Lung (tissue), 12 donors: Measurements from ENCODE around the gene CCT5. TPM values are rescaled to one million over a fixed set of nuclear protein-coding genes. Genes with fewer than 3 reads are reported as not detected.

Experiments used
- ATAC-seq: fragments of 200-7000 bp; cut with Tn5 transposase; one replicate; pipeline ENCODE4 v1.9.1; 2020; ENCODE audit warnings: moderate number of reproducible peaks; ENCODE audit not compliant: insufficient read depth, low FRiP score
- DNase-seq, 3 donors: peaks; one replicate each; pipeline ENCODE4 v3.0.0-alpha.2; 2013 to 2017
- H3K27ac ChIP-seq, 2 donors: one replicate each; pipeline ENCODE4 v1.5.1; 2013; ENCODE audit warnings: mild to moderate bottlenecking in 2 of 2, moderate library complexity in 2 of 2, control low read depth in 1 of 2, inconsistent platforms in 1 of 2, low read depth in 1 of 2, low read length in 1 of 2
- H3K27me3 ChIP-seq, 3 donors: one replicate each; pipeline ENCODE4 v1.5.1; 2013; ENCODE audit warnings: low read length in 2 of 3; ENCODE audit not compliant: control insufficient read depth in 3 of 3, insufficient read depth in 3 of 3
- H3K36me3 ChIP-seq, 4 donors: one replicate each; pipeline ENCODE4 v1.5.1; 2013; ENCODE audit warnings: low read length in 4 of 4, mild to moderate bottlenecking in 1 of 4, moderate library complexity in 1 of 4; ENCODE audit not compliant: control insufficient read depth in 4 of 4, insufficient read depth in 4 of 4
- H3K4me1 ChIP-seq, 5 donors: one replicate each; pipeline ENCODE4 v1.5.1; 2013; ENCODE audit warnings: low read length in 5 of 5, mild to moderate bottlenecking in 2 of 5, moderate library complexity in 1 of 5; ENCODE audit not compliant: control insufficient read depth in 5 of 5, insufficient read depth in 5 of 5
- H3K4me3 ChIP-seq: one replicate; pipeline ENCODE4 v1.5.1; 2013; ENCODE audit warnings: mild to moderate bottlenecking, control low read depth, moderate library complexity
- H3K9ac ChIP-seq, 2 donors: one replicate each; pipeline ENCODE4 v1.5.1; 2013; ENCODE audit warnings: low read length in 2 of 2, control low read depth in 1 of 2; ENCODE audit not compliant: insufficient read depth in 1 of 2
- H3K9me3 ChIP-seq, 4 donors: one replicate each; pipeline ENCODE4 v1.5.1; 2013; ENCODE audit warnings: low read length in 3 of 4, mild to moderate bottlenecking in 1 of 4, moderate library complexity in 1 of 4; ENCODE audit not compliant: control insufficient read depth in 4 of 4, insufficient read depth in 3 of 4
- WGBS, 2 donors: extraction: QIAGEN DNeasy Blood & Tissue Kit; methylation state at CpG; one replicate each; pipeline ENCODE4 v1.1.7; 2013; 5-methylcytosine and 5-hydroxymethylcytosine counted together
- polyA plus RNA-seq, 2 donors: library from polyadenylated mRNA; stranded (reverse); fragments of 200-250 nt; gene quantifications; one replicate each; pipeline ENCODE4 v1.2.1, GENCODE V29; 2013
- total RNA-seq, 2 donors: library from RNA; depleted of rRNA in 1 of 2; stranded (reverse); fragments of >200 nt in 1 of 2; gene quantifications; one replicate each; pipeline ENCODE4 v1.2.1, GENCODE V29; 2014 to 2021
- TF ChIP-seq, protein P1 (sequence below): IDR thresholded peaks from 2 replicates; pipeline ENCODE4 v1.5.1; 2012; ENCODE audit warnings: mild to moderate bottlenecking; ENCODE audit errors: control extremely low read depth, extremely low read depth
- donor health status: control.
- donor health status: control.
- donor health status: Bipolar disorder and iron deficiency.
- donor health status: healthy.
- donor health status: DM: yes; HTN: yes; CAD: no.

Gene CCT5
- total and polyA plus RNA-seq, 4 donors, result 127 to 257 (median 155) TPM

DNA sequence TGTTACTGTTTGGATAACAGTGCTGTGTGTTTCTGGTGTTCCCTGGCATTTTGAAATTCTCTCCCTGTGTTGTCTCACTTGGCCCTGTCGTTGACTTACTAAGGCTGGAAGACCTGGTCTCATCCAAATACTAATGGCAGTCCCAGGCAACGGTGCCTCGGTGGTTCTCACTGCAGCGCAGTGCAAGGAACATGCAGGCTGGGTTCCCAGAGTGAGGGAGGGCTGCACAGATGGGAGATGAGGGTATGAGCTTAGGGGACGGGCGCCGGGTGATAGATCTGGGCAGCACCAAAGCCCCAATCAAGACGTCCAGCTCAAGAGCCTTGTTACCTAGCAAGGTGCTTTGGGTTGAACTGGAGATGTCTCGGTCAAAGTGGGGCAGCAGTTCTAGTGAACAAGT lies 11.0 kb downstream of the CCT5 start:
- ATAC-seq (no peak), DNase-seq (no peak)
- Histone ChIP-seq H3K27ac (no peak overlapping the region), H3K9me3 (no peaks in the 10 kb centered on the region), H3K9ac (no peak overlapping the region), H3K36me3 (peaks cover 52 to 79% (median 53%) of the 10 kb centered on the region in 4 donors), H3K4me1 (no peaks in the 10 kb centered on the region), H3K27me3 (no peaks in the 10 kb centered on the region), H3K4me3 (no peak overlapping the region)
- TF ChIP-seq, protein P1, sequence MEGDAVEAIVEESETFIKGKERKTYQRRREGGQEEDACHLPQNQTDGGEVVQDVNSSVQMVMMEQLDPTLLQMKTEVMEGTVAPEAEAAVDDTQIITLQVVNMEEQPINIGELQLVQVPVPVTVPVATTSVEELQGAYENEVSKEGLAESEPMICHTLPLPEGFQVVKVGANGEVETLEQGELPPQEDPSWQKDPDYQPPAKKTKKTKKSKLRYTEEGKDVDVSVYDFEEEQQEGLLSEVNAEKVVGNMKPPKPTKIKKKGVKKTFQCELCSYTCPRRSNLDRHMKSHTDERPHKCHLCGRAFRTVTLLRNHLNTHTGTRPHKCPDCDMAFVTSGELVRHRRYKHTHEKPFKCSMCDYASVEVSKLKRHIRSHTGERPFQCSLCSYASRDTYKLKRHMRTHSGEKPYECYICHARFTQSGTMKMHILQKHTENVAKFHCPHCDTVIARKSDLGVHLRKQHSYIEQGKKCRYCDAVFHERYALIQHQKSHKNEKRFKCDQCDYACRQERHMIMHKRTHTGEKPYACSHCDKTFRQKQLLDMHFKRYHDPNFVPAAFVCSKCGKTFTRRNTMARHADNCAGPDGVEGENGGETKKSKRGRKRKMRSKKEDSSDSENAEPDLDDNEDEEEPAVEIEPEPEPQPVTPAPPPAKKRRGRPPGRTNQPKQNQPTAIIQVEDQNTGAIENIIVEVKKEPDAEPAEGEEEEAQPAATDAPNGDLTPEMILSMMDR, result no peak
- 85% methylated on average over 9 of the region's 9 CpGs for WGBS, 2 donors

DNA sequence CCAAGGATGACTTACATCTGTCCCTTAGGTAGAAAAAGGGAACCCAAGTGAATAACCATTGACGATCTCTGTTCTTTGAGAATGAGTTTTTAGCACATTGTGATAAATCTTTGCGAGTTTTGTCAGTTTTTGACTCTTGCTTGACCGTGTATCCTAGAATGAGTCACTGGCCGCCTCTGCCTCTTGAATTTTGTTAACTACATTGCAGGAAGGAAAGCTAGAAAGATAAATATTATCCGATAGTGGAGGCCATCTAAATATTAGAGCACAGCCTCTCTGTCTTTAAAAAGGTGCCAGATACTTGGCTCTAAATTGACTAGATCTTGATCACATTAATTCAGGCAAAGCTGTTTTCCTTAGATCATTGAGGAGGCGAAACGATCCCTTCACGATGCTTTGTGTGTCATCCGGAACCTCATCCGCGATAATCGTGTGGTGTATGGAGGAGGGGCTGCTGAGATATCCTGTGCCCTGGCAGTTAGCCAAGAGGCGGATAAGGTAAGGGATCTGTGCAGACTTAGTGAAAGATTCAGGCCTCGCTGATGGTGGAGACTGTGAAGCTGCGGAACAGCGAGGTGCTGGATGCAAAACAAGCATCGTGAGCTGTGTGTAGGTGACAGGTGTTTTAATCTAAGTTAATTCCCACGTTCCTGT lies 12.2 kb downstream of the CCT5 start:
- DNase-seq, result no peak

DNA sequence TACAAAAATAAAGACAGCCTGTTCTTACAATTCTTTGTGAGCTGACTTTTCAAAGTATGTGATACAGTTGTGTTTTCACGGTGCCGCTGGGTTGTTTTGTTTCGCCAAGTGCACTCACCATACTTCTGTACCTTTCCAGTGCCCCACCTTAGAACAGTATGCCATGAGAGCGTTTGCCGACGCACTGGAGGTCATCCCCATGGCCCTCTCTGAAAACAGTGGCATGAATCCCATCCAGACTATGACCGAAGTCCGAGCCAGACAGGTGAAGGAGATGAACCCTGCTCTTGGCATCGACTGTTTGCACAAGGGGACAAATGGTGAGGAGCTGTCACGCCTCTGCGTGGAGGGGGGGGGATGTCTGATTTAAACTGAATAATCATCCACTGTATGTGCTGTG lies 12.9 kb downstream of the CCT5 start:
- TF ChIP-seq, protein P1, result no peak
- Histone ChIP-seq H3K4me3 (no peak overlapping the region), H3K4me1 (no peaks in the 10 kb centered on the region), H3K36me3 (peaks cover 42 to 67% (median 45%) of the 10 kb centered on the region in 4 donors), H3K9ac (no peak overlapping the region), H3K9me3 (no peaks in the 10 kb centered on the region), H3K27me3 (no peaks in the 10 kb centered on the region), H3K27ac (no peak overlapping the region)
- ATAC-seq (no peak), DNase-seq (no peak)
- 94 to 97% methylated on average over 11 of the region's 11 CpGs for WGBS, 2 donors

More for the DNA sequence above, 12.2 kb downstream of the CCT5 start:
- H3K27me3 ChIP-seq, result no peaks in the 10 kb centered on the region
- H3K9me3 ChIP-seq, result no peaks in the 10 kb centered on the region
- WGBS, 2 donors, result 78 to 84% methylated on average over 18 of the region's 18 CpGs
- ATAC-seq, result no peak
- H3K9ac ChIP-seq, result no peak overlapping the region
- TF ChIP-seq, protein P1, result no peak
- no peak overlapping the region for H3K27ac ChIP-seq
- H3K4me1 ChIP-seq, result no peaks in the 10 kb centered on the region
- H3K4me3 ChIP-seq, result no peak overlapping the region
- peaks cover 45 to 71% (median 49%) of the 10 kb centered on the region in 4 donors for H3K36me3 ChIP-seq

DNA sequence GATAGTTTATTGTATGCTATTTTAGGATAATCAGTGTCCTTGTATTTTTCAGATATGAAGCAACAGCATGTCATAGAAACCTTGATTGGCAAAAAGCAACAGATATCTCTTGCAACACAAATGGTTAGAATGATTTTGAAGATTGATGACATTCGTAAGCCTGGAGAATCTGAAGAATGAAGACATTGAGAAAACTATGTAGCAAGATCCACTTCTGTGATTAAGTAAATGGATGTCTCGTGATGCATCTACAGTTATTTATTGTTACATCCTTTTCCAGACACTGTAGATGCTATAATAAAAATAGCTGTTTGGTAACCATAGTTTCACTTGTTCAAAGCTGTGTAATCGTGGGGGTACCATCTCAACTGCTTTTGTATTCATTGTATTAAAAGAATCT lies 14.5 kb downstream of the CCT5 start:
- Histone ChIP-seq H3K9ac (no peak overlapping the region), H3K9me3 (no peaks in the 10 kb centered on the region), H3K27me3 (no peaks in the 10 kb centered on the region), H3K4me1 (no peaks in the 10 kb centered on the region), H3K4me3 (no peak overlapping the region), H3K36me3 (peaks cover 31 to 51% (median 36%) of the 10 kb centered on the region in 4 donors), H3K27ac (no peak overlapping the region)
- 38 to 69% methylated on average over 3 of the region's 3 CpGs for WGBS, 2 donors
- TF ChIP-seq, protein P1, result no peak
- no peak for ATAC-seq
- DNase-seq, result no peak
